Colonic mucosa (tissue), 4 donors: ENCODE results near the gene TDG. TPM values are rescaled to one million over a fixed set of nuclear protein-coding genes. Genes with fewer than 3 reads are reported as not detected.

Source experiments
- DNase-seq: peaks from one replicate; pipeline ENCODE4 v3.0.0-alpha.2; 2020
- H3K27ac ChIP-seq: fragments of 200-600 bp; one replicate; pipeline ENCODE4 v1.8.0; 2021
- H3K27me3 ChIP-seq: fragments of 200-600 bp; one replicate; pipeline ENCODE4 v1.8.0; 2021
- H3K36me3 ChIP-seq: fragments of 200-600 bp; one replicate; pipeline ENCODE4 v1.8.0; 2021
- H3K4me1 ChIP-seq: fragments of 200-600 bp; one replicate; pipeline ENCODE4 v1.8.0; 2021; ENCODE audit warnings: mild to moderate bottlenecking
- H3K4me3 ChIP-seq: fragments of 200-600 bp; one replicate; pipeline ENCODE4 v1.8.0; 2021
- H3K9ac ChIP-seq, 2 donors: one replicate each; pipeline ENCODE4 v1.7.0; 2013; ENCODE audit warnings: control low read depth in 2 of 2, low read depth in 2 of 2, low read length in 2 of 2
- H3K9me3 ChIP-seq: fragments of 200-600 bp; one replicate; pipeline ENCODE4 v1.8.0; 2021
- CTCF ChIP-seq: fragments of 200-600 bp; IDR thresholded peaks from one replicate; pipeline ENCODE4 v1.8.0; 2022; ENCODE audit warnings: antibody characterized with exemption, mild to moderate bottlenecking
- intact Hi-C: fragments of 100-400 bp; cut with DNase I; formaldehyde crosslinking; loops from one replicate; pipeline ENCODE4 v1.14.1; 2022
- total RNA-seq, 2 donors: library from RNA; stranded (reverse); fragmentation: NEBNext Ultra II Directional in 1 of 2; extraction: Animal tissue kit (Norgen Biotek cat#: 25700) in 1 of 2; gene quantifications; one replicate each; pipeline ENCODE4 v1.2.1, GENCODE V29; 2021
- donor health status: healthy.
- donor health status: DM: no; HTN: no; CAD: no.
- donor health status: DM: no; HTN: no; CAD: no.

The TDG gene
- total RNA-seq, 2 donors from 2014 or later: 24.0 to 29.9 TPM

GRCh38 chr12:103998976-103999375 is 33.3 kb downstream of the TDG start:
- intact Hi-C loops: no loop called here
- H3K4me3 ChIP-seq: no peak overlapping the region

GRCh38 chr12:104000807-104001434 is 35.2 kb downstream of the TDG start:
- Histone ChIP-seq H3K27me3 (no peaks in the 10 kb centered on the region), H3K4me3 (no peak overlapping the region), H3K4me1 (no peaks in the 10 kb centered on the region), H3K36me3 (no peaks in the 10 kb centered on the region), H3K9me3 (no peaks in the 10 kb centered on the region), H3K9ac (no peak overlapping the region), H3K27ac (no peak overlapping the region)
- TF ChIP-seq CTCF: no peak
- DNase-seq: no peak
- intact Hi-C loops: no loop called here

More at GRCh38 chr12:103998976-103999375, 33.3 kb downstream of the TDG start:
- Histone ChIP-seq H3K27me3 (no peaks in the 10 kb centered on the region), H3K27ac (no peak overlapping the region), H3K4me1 (no peaks in the 10 kb centered on the region), H3K36me3 (no peaks in the 10 kb centered on the region), H3K9ac (no peak overlapping the region), H3K9me3 (no peaks in the 10 kb centered on the region)
- no peak for TF ChIP-seq CTCF
- no peak for DNase-seq

GRCh38 chr12:104002686-104003085 is 37.0 kb downstream of the TDG start:
- intact Hi-C loops: no loop called here
- Histone ChIP-seq H3K4me3 (no peak overlapping the region), H3K27me3 (no peaks in the 10 kb centered on the region), H3K4me1 (no peaks in the 10 kb centered on the region), H3K9me3 (no peaks in the 10 kb centered on the region), H3K9ac (no peak overlapping the region), H3K27ac (no peak overlapping the region), H3K36me3 (no peaks in the 10 kb centered on the region)
- no peak for TF ChIP-seq CTCF
- DNase-seq: no peak

- Histone ChIP-seq H3K4me3 (no peak overlapping the region), H3K9ac (no peak overlapping the region), H3K4me1 (no peaks in the 10 kb centered on the region), H3K27ac (no peak overlapping the region), H3K36me3 (no peaks in the 10 kb centered on the region), H3K9me3 (no peaks in the 10 kb centered on the region), H3K27me3 (no peaks in the 10 kb centered on the region)
- intact Hi-C loops: no loop called here
- no peak for DNase-seq
- TF ChIP-seq CTCF: no peak
Observed at GRCh38 chr12:104003596-104003995, 37.9 kb downstream of the TDG start.

GRCh38 chr12:104006929-104007328 is 41.3 kb downstream of the TDG start:
- H3K27me3 ChIP-seq: no peaks in the 10 kb centered on the region
- H3K9ac ChIP-seq: no peak overlapping the region
- H3K9me3 ChIP-seq: no peaks in the 10 kb centered on the region
- no peaks in the 10 kb centered on the region for H3K36me3 ChIP-seq
- no peak for DNase-seq
- no peak overlapping the region for H3K27ac ChIP-seq
- no peak overlapping the region for H3K4me3 ChIP-seq
- TF ChIP-seq CTCF: no peak
- intact Hi-C loops: no loop called here
- H3K4me1 ChIP-seq: no peaks in the 10 kb centered on the region
